NB4 (cell line): ENCODE data around the gene AEBP2.

ENCODE experiments used
- CTCF ChIP-seq: IDR thresholded peaks from one replicate; pipeline ENCODE4 v1.5.1; 2012; ENCODE audit warnings: low read depth, low read length
- MAX ChIP-seq: IDR thresholded peaks from 2 replicates; pipeline ENCODE4 v1.6.1; 2011; ENCODE audit warnings: low read depth, low read length
- MYC ChIP-seq: IDR thresholded peaks from 2 replicates; pipeline ENCODE4 v1.6.1; 2011; ENCODE audit warnings: low read depth, low read length
- POLR2A ChIP-seq: IDR thresholded peaks from 2 replicates; pipeline ENCODE4 v1.6.1; 2011; ENCODE audit warnings: mild to moderate bottlenecking; ENCODE audit not compliant: insufficient read length; ENCODE audit errors: extremely low read depth

- TF ChIP-seq MYC: no peak
- TF ChIP-seq CTCF: no peak
- no peak for TF ChIP-seq MAX
- no peak for TF ChIP-seq POLR2A
Observed at GRCh38 chr12:19419086-19419485, 20.2 kb upstream of the AEBP2 start.
